Measurements from ENCODE around the gene BRAF.

The BRAF gene

DNA sequence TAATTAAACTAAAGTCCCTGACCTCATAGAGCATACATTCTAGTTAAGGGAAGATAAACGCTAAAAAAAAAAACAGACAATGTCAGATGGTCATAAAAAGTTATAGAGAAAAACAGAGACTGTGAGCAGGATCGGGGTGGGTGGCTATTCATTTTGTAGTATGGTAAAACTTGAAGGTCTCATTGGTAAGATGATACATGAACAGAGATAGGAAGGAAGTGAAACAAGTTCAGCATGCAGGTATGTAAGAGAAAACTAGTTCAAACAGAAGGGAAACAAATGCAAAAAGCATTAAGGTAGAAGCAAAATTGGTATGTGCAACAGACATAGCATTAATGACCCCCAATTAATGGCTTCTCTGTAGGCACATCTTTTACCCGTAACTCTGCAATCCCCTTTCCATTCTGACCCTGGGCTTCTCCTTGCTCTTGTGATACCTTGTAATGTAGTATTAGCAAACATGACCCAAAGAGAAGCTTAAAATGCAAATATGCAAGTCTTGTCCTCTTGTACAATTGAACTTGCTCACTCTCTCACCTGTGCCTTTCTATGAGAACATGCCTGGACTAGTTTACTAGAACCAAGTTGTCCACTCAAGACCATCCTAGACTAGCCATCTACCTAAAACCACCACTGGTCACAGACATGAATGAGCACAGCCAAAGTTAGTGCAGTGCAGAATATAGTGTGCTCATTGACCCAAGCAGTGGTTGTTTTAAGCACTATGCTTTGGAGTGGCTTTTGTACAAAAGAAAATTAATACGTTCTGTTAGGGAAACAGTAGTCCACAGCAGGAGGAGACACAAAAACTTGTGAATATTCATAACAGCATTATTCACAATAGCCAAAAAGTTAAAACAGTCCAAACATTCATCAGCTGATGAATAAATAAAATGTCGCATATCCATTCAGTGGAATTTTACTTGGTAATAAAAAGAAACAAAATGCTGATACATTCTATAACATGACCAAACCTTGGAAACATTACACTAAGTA lies 57.0 kb downstream of the BRAF start:
- no peak for DNase-seq (ENCODE audit: low read depth, low spot score)
- TF ChIP-seq, protein P1, sequence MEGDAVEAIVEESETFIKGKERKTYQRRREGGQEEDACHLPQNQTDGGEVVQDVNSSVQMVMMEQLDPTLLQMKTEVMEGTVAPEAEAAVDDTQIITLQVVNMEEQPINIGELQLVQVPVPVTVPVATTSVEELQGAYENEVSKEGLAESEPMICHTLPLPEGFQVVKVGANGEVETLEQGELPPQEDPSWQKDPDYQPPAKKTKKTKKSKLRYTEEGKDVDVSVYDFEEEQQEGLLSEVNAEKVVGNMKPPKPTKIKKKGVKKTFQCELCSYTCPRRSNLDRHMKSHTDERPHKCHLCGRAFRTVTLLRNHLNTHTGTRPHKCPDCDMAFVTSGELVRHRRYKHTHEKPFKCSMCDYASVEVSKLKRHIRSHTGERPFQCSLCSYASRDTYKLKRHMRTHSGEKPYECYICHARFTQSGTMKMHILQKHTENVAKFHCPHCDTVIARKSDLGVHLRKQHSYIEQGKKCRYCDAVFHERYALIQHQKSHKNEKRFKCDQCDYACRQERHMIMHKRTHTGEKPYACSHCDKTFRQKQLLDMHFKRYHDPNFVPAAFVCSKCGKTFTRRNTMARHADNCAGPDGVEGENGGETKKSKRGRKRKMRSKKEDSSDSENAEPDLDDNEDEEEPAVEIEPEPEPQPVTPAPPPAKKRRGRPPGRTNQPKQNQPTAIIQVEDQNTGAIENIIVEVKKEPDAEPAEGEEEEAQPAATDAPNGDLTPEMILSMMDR (IDR thresholded peaks at IDR 0.05; ENCODE audit: insufficient read depth, low read length, missing control alignments), result no peak
- CTCF ChIA-PET, result no interaction called here
- POLR2A ChIA-PET, result no interaction called here
- no peak overlapping the region for H3K4me3 ChIP-seq (ENCODE audit: low read depth, low read length)

DNA sequence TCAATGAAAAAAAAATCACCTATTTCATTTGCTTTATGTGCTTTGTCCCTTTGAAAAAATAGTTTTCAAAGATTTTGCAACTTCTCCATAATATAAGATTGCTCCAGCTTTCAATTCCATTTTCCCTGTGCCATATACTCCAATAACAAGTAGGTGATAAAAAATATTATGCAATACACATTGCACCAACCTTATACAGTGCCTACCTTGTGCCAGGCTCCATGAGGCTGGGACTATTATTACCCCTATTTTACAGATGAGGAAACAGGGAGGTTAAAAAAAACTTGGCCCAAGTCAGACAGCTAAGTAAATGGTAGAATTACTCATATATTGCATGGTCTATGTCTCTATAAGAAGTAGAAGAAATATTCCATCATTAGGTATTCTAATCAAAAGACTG lies 57.8 kb downstream of the BRAF start:
- CTCF ChIA-PET, result interaction anchor here (0.6 kb wide), 1 partner anchor 38 kb away, joined by 3 read pairs; no protein-coding TSS in a partner anchor
- POLR2A ChIA-PET, result no interaction called here

DNA sequence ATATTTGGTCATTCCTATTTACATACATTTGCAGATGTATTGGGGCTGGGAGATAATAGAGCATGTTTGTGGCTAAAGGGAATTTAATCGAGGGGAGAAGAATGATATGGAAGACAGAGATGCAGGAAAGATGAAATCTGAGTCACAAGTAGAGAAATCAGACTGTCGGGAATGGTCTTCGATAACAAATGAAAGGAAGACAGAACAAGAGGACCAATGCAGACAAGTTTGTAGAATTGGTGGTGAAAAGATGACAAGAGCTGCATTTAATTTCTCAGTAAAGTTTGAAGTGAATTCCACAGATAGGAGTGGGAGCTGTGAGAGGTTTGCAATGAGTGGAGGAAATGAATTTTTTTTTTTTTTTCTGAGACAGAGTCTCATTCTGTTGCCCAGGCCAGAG lies 60.0 kb downstream of the BRAF start:
- TF ChIP-seq, protein P1 (IDR thresholded peaks at IDR 0.05; ENCODE audit: insufficient read depth, low read length, missing control alignments), result no peak
- no peak overlapping the region for H3K4me3 ChIP-seq (ENCODE audit: low read depth, low read length)
- CTCF ChIA-PET, result no interaction called here
- POLR2A ChIA-PET, result no interaction called here
- DNase-seq (ENCODE audit: low read depth, low spot score), result no peak

More for the DNA sequence above, 57.8 kb downstream of the BRAF start:
- TF ChIP-seq, protein P1 (IDR thresholded peaks at IDR 0.05; ENCODE audit: insufficient read depth, low read length, missing control alignments), result no peak
- H3K4me3 ChIP-seq (ENCODE audit: low read depth, low read length), result no peak overlapping the region
- DNase-seq (ENCODE audit: low read depth, low spot score), result no peak

DNA sequence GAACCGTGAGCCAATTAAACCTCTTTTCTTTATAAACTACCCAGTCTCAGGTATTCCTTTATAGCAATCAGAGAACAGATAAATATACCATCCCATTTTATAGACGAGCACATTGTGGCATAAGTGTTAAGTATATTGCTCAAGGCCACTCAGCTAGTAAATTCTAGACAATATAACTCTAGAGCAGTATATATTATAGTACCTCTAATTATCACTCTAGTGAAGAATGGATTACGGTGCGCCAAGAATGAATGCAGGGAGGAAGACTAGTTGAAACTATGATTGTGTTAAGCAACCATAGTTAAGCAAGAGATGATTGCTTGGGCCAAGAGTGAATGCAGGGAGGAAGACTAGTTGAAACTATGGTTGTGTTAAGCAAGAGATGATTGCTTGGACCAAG lies 60.9 kb downstream of the BRAF start:
- DNase-seq (ENCODE audit: low read depth, low spot score), result no peak
- TF ChIP-seq, protein P1 (IDR thresholded peaks at IDR 0.05; ENCODE audit: insufficient read depth, low read length, missing control alignments), result no peak
- no peak overlapping the region for H3K4me3 ChIP-seq (ENCODE audit: low read depth, low read length)
- CTCF ChIA-PET, result no interaction called here
- POLR2A ChIA-PET, result no interaction called here

DNA sequence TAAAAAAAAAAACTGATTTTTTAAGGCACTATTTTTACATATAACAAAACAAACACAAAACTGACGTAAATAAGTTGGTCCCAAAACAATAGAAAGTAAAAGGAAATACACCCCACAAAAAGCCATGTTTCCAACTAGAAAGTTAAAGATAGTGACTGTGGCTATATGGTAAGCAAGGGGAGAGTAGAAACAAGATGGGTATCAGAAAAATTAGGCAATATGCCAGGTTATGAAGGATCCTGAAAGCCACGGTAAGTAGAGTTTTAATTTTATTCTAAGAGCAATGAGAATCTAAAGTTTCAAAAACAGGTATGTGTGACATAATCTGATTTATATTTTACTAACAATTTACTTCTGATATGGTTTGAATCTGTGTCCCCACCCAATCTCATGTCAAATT lies 61.5 kb downstream of the BRAF start:
- TF ChIP-seq, protein P1 (IDR thresholded peaks at IDR 0.05; ENCODE audit: insufficient read depth, low read length, missing control alignments), result no peak
- ChIA-PET CTCF (no interaction called here), POLR2A (no interaction called here)
- DNase-seq (ENCODE audit: low read depth, low spot score), result no peak
- H3K4me3 ChIP-seq (ENCODE audit: low read depth, low read length), result no peak overlapping the region

DNA sequence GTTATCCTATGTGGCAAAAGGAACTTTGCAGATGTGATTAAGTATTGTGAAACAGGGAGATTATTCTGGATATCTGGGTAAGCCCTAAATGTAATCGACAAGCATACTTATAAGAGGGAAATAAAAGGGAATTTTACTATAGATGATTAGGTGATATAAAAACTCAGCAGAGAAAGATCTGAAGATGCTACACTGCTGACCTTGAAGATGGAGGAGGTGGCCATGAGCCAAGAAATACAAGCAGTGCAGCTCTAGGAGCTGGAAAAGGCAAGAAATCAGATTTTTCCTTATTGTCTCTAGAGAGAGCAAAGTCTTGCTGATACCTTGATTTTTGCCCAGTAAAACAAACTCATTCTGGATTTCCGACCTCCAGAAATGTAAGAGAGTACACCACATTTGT lies 67.7 kb downstream of the BRAF start:
- TF ChIP-seq, protein P1 (IDR thresholded peaks at IDR 0.05; ENCODE audit: insufficient read depth, low read length, missing control alignments), result no peak
- DNase-seq (ENCODE audit: low read depth, low spot score), result no peak
- POLR2A ChIA-PET, result no interaction called here
- CTCF ChIA-PET, result no interaction called here
- no peak overlapping the region for H3K4me3 ChIP-seq (ENCODE audit: low read depth, low read length)

All from AG04449 (cell line).